Esophagus squamous epithelium (tissue), 4 donors: Measurements from ENCODE around the gene PM20D1.

ENCODE experiments used
- POLR2A ChIP-seq, 4 donors: fragments of 450-650 bp; IDR thresholded peaks; one replicate each; pipeline ENCODE4 v1.6.1; 2017; ENCODE audit warnings: antibody characterized with exemption in 4 of 4, mild to moderate bottlenecking in 4 of 4, moderate library complexity in 3 of 4
- TF ChIP-seq, protein P1 (sequence below), 6 experiments: fragments of 450-650 bp in 4 of 6; fragments of 200-600 bp in 2 of 6; sonication (generic) in 2 of 6; IDR thresholded peaks; one replicate each; pipeline ENCODE4 v1.5.1; 2016 to 2019; ENCODE audit warnings: antibody characterized with exemption in 6 of 6, mild to moderate bottlenecking in 4 of 6, moderate library complexity in 4 of 6

DNA sequence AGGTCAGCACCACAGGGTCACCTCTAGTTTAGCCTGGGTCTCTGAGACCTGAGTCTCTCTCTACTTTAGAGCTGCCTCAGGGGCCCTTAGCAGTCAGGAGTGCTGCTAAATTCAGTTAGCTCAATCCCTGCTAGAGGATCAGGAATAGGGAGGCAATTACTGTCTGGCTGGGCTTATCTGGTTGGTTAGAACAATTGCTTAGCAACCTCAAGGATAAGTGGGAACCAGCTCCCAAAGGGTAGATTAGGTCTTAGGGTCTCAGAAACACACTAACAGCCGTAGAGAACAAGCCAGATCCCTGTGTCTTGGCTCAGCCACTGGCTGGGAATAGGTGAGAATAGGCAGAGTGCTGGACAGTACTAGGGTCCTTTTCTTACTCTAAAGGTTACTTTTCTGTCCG lies 7.7 kb downstream of the PM20D1 start:
- TF ChIP-seq, protein P1, sequence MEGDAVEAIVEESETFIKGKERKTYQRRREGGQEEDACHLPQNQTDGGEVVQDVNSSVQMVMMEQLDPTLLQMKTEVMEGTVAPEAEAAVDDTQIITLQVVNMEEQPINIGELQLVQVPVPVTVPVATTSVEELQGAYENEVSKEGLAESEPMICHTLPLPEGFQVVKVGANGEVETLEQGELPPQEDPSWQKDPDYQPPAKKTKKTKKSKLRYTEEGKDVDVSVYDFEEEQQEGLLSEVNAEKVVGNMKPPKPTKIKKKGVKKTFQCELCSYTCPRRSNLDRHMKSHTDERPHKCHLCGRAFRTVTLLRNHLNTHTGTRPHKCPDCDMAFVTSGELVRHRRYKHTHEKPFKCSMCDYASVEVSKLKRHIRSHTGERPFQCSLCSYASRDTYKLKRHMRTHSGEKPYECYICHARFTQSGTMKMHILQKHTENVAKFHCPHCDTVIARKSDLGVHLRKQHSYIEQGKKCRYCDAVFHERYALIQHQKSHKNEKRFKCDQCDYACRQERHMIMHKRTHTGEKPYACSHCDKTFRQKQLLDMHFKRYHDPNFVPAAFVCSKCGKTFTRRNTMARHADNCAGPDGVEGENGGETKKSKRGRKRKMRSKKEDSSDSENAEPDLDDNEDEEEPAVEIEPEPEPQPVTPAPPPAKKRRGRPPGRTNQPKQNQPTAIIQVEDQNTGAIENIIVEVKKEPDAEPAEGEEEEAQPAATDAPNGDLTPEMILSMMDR (IDR thresholded peaks at IDR 0.05): no peak
- TF ChIP-seq POLR2A (IDR thresholded peaks at IDR 0.05): no peak
